Left colon (tissue), 2 donors: ENCODE measurements around the gene PXMP2. TPM values are rescaled to one million over a fixed set of nuclear protein-coding genes. Genes with fewer than 3 reads are reported as not detected.
"Not testable (repeated sequence)": the region's sequence is repeated elsewhere in the genome, so short reads cannot be mapped to it uniquely, and the experiment has no call there.

Experiments used
- ATAC-seq: fragments of 200-7000 bp; cut with Tn5 transposase; one replicate; pipeline ENCODE4 v1.9.1; 2020; ENCODE audit warnings: mild to moderate bottlenecking, moderate library complexity
- DNase-seq, 2 donors: peaks; one replicate each; pipeline ENCODE4 v3.0.0-alpha.2; 2020
- intact Hi-C, 2 donors: fragments of 100-400 bp; cut with DNase I in 1 of 2; cut with micrococcal nuclease in 1 of 2; formaldehyde crosslinking; loops; one replicate each; pipeline versions ENCODE4 v1.11.2 to v1.14.0; 2022; cut with DNase I, micrococcal nuclease
- total RNA-seq, 2 donors: library from RNA; stranded (reverse); fragmentation: NEBNext Ultra II Directional; extraction: Animal tissue kit (Norgen Biotek cat#: 25700); gene quantifications; one replicate each; pipeline ENCODE4 v1.2.1, GENCODE V29; 2021
- donor health status: DM: no; HTN: no; CAD: no.
- donor health status: DM: yes; HTN: yes; CAD: no.

Gene PXMP2
- total RNA-seq, 2 donors from 2014 or later, result 93.1 to 112 TPM

DNA sequence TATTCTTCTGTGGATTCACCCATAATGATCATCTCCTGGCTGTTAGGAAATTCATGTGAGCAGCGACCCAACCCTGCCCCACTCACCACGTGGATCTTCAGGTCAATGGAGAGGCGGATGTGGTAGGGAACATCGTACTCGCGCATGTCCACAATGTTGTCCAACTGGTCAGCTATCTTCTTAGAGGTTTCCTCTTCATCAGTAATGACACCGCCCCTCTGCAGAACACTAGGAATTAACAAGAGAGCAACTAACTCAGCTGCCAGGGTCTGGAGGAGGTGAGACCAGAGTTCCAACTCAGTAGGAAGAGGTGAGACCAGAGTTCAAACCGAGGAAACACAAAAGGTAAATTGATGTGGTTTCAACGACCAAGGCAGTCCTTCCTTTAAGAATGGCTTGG is 9.9 kb upstream of the PXMP2 start:
- DNase-seq, result no peak
- intact Hi-C loops, result no loop called here
- no peak for ATAC-seq

DNA sequence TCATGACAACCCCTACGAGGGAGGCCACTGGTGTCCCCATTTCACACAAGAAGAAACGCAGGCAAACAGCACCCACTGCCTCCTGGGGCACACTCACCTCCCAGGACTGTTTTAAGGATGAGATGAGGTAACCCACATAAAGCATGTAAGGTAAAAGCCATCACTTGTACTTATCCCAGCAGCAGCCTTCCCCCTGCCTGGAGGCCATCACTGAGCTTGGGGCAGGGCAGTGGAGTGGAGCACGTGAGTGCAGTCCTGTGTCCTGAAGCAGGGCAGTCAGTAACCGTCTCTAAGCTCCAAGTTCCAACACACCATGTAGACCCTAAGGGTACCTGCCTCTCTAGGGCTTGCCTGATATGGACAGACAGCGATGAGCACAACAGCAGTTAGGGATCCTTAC is 2.0 kb upstream of the PXMP2 start:
- ATAC-seq (no peak), DNase-seq (no peak)
- intact Hi-C loops, result no loop called here

DNA sequence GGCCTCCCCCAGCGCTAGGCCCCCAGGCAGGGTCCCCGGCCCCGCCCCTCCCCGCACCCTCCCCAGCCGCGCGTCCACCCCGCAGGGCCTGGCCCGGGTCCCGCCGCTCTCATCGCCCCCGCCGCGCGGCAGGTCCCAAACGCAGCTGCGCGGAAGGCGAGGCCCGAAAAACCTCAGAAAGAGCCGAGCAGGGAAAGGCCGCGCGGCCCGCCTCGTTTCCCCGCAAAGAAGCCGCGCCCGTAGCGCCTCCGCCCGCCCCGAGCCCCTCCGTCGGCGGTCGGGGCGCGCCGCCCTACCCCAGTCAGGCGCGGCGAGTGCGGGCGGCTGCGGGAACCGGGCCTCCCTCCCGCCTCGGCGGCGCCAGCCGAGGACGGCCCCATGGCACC is 569 bp upstream of the PXMP2 start:
- intact Hi-C loops, result no loop called here
- DNase-seq, result no peak
- no peak for ATAC-seq

DNA sequence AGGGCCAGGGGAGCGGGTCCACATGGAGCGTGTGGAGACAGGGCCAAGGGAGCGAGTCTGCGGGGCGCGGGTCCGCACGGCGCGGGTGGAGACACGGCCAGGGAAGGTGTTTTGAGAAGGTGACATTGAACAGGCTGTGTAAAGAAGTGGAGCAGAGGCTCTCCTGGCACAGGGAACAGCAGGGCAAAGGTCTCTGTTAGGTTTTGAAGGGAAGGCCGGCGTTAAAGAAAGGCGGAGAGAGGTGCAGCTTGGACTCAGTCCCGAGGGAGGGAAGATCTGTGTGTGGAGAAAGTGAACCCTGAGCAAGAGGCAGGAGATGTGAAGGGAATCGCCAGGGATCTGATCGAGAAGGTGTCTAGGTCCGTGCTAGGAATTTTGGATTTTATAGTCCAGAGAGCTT is 1.8 kb downstream of the PXMP2 start:
- peak; percentile 76 for ATAC-seq
- intact Hi-C loops, result no loop called here
- DNase-seq, result peak; percentile 63 to 71

DNA sequence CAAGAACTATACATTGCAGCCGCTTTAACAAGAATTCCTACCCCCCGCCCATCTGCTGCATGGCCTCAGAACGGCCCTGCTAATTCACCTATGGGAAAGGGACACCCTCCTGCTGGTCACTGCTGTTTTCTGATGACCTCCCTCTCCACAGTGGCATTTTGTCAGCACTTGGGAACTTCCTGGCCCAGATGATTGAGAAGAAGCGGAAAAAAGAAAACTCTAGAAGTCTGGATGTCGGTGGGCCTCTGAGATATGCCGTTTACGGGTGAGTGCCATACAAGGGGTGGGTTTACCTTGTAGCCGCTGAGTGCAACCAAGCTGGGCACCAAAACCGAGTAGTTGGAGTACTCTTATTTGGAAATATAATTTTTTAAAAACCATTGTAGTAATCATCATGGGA is 2.7 kb downstream of the PXMP2 start:
- DNase-seq (no peak), ATAC-seq (no peak)
- intact Hi-C loops, result no loop called here

DNA sequence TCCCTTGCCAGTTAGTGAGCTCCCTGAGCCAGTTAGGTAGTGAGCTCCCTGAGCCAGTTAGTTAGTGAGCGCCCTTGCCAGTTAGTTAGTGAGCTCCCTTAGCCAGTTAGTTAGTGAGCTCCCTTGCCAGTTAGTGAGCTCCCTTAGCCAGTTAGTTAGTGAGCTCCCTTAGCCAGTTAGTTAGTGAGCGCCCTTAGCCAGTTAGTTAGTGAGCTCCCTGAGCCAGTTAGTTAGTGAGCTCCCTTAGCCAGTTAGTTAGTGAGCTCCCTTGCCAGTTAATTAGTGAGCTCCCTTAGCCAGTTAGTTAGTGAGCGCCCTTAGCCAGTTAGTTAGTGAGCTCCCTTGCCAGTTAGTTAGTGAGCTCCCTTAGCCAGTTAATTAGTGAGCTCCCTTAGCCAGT is 4.6 kb downstream of the PXMP2 start:
- ATAC-seq, DNase-seq, intact Hi-C loops: not testable (repeated sequence)

DNA sequence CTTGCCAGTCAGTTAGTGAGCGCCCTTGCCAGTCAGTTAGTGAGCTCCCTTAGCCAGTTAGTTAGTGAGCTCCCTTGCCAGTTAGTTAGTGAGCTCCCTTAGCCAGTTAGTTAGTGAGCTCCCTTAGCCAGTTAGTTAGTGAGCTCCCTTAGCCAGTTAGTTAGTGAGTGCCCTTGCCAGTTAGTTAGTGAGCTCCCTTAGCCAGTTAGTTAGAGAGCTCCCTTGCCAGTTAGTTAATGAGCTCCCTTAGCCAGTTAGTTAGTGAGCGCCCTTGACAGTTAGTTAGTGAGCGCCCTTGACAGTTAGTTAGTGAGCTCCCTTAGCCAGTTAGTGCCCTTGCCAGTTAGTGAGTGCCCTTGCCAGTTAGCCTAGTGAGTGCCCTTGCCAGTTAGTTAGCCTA is 7.5 kb downstream of the PXMP2 start:
- intact Hi-C loops, DNase-seq, ATAC-seq: not testable (repeated sequence)

DNA sequence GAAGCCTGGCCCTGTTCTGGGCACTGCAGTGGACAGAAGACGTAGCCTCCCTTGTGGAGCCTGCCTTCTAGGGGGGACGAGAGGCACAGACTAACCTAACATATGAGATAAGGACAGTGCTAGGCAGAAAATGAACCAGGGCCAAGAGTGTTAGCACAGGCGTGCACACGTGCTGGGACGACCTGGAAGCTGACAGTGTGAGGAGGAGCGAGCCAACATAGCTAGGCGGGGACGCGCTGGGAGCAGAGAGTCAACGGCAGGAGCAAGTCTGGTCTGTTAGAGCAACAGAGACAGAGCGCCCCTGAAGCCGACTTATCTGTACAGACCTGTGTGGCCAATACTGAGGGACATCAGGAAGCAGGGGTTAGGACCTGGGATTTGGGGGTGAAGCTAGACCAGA is 8.0 kb downstream of the PXMP2 start:
- DNase-seq (no peak), ATAC-seq (peak; percentile 15)
- intact Hi-C loops, result no loop called here

DNA sequence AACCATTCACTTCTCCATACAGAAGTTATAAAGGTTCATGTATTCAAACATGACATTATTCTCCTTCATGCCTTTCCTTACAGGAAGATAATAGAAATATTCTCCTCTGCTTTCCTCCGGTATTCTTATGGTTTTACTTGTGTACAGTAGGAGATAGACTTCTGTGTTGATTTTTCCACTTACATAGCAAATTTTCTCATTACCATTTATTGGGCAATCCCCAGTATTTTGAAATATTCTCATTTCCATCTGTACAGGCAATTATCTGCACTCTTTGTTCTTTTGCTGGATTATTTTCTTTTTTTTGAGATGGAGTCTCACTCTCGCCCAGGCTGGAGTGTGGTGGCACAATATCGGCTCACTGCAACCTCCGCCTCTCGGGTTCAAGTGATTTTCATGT is 11.0 kb downstream of the PXMP2 start:
- intact Hi-C loops, result no loop called here
- ATAC-seq, result no peak
- DNase-seq, result no peak

DNA sequence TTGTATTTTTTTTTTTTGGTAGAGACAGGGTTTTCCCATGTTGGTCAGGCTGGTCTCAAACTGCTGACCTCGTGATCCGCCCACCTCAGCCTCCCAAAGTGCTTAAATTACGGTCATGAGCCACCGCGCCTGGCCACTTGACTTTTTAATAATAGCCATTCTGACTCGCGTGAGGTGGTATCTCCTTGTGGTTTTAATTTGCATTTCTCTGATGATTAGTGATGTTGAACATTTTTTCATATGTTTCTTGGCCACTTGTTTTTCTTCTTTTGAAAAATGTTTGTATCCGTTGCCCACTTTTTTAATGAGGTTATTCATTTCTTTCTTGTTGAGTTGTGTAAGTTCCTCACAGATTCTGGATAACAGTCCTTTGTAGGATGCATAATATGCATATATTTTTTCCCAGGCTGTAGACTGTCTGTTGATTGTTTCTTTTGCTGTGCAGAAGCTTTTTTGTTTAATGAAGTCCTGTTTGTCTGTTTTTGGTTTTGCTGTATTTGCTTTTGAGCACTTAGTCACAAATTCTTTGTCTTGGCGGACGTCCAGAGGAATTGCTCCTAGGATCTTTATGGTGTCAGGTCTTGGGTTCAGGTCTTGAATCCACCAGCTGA is 12.9 kb downstream of the PXMP2 start:
- intact Hi-C loops, result no loop called here
- DNase-seq, result no peak
- ATAC-seq, result no peak

DNA sequence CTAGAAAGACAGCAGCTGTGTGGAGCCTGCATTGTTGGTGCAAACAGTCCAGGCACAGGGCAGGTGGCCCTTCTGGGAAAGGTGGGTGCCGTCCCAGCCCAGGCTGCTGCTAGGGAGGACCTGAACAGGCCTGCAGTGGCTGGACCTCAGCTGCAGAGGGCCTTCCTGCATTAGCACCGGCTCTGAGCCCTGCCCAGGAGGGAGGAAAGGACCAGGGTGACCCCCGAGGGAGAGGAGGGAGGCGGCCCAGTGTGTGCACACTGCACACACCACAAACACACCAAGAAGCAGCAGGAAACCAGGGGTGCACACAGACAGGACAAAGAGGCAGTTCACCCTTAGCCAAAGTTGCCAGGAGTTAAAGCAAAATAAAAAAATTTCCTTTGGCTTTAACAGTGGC is 15.3 kb downstream of the PXMP2 start:
- intact Hi-C loops, result no loop called here
- DNase-seq (no peak), ATAC-seq (no peak)

DNA sequence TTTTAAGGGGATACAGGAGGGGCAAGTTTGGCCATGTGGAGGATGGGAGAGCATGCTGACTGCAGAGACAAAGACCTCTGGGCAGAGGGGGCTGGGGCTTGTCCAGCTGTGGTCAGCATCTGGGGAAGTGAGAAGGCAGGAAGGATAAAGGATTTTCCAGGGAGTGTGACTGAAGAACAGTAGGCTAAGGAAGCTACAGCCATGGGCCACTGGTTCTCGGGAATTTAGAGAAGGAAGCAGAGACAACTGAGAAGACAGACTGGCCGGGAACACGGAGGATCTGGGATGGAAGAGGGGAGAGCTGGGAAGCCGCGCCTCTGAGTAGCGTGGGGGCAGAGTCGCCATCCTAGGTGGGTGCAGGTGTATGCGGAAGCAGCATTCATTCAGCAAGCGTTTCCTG is 16.3 kb downstream of the PXMP2 start:
- ATAC-seq (no peak), DNase-seq (no peak)
- intact Hi-C loops, result no loop called here

DNA sequence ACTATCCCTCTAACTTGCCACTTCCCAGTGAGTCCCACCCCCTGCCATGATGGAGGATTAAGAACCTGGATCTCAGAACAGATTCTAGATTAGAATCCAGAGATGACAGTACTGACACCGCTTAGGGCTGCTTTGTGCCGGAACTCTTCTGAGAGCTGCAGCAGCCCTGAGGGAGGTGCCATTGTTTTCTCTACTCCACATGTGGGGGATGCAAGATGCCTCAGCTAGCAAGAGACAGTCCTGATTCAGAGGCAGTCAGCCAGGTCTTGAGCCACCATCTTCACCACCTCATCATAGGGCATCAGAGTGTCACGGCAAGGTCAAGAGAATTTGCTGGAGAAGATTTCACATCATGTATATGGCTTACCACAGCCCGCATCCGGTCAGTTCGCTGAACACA is 19.9 kb downstream of the PXMP2 start:
- intact Hi-C loops, result no loop called here
- no peak for ATAC-seq
- DNase-seq, result no peak

DNA sequence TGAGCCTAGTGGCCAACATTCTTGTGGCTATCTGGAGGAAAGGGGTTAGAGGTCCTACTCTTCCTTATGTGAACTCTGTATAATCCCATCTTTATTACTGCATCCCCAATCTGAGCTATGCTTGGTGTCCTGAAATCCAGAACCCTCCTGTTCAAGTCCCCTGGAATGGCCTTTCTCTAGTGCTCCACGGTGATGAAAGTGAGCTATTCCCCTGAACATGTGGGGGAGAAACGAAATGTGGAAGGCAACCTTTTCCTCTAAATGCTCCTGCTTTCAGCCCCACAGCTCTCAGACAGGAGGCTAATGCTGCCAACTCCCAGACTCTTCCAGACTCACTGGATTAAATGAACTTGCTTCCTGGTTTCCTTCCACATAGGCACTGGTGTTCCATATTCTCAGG is 20.8 kb downstream of the PXMP2 start:
- DNase-seq, result no peak
- ATAC-seq, result no peak
- intact Hi-C loops, result no loop called here

DNA sequence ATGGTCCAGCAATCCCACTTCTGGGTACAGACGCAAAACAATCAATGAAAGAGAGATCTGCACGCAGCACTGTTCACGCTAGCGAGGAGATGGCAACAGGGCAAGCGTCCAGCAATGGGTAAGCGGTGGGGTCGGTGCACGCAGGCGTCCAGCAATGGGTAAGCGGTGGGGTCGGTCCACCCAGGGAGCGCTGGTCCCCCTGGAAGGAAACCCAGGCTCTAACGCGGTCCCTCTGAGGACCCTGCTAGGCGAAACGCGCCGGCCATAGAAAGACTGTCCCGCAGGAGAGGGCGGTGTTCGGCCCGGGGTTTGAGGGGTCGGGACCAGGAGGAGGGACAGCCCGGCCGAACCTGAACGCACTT is 22.6 kb downstream of the PXMP2 start:
- ATAC-seq, result peak; percentile 37
- no peak for DNase-seq
- intact Hi-C loops, result no loop called here

DNA sequence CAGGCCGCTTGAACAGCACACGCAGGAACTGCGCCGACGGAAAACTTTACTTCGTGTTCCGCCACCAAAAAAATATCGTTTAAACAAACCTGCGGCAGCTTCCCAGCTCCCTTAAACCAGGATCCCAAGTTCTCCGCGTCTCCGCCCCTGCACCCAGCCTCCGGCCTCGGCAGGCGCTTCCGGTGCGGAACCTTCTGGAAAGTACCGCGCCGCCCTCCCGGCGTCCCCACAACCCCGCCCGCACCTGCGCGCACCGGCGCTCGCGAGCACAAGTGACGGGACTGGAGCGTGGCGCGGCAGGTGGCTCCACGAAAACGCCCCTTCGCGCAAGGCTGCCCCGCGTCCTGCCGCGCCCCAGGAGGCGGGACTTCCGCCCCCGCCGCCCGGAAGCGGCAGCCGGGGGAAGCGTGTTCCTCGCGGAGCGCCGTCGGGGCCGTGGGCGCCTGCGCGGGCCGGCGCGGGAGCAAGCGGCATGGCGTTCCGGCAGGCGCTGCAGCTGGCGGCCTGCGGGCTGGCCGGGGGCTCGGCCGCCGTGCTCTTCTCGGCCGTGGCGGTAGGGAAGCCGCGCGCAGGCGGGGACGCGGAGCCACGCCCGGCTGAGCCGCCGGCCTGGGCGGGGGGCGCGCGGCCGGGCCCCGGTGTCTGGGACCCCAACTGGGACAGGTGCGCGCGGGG is 23.2 kb downstream of the PXMP2 start, which contains the start of gene PGAM5:
PGAM5 (plus strand) TSS at position 438 of the 675 bp plus-strand sequence; CDS start at position 473, 35 bp downstream.
- ATAC-seq, result peak; percentile 92
- intact Hi-C loops, result no loop called here
- peak; percentile 88 to 92 for DNase-seq

DNA sequence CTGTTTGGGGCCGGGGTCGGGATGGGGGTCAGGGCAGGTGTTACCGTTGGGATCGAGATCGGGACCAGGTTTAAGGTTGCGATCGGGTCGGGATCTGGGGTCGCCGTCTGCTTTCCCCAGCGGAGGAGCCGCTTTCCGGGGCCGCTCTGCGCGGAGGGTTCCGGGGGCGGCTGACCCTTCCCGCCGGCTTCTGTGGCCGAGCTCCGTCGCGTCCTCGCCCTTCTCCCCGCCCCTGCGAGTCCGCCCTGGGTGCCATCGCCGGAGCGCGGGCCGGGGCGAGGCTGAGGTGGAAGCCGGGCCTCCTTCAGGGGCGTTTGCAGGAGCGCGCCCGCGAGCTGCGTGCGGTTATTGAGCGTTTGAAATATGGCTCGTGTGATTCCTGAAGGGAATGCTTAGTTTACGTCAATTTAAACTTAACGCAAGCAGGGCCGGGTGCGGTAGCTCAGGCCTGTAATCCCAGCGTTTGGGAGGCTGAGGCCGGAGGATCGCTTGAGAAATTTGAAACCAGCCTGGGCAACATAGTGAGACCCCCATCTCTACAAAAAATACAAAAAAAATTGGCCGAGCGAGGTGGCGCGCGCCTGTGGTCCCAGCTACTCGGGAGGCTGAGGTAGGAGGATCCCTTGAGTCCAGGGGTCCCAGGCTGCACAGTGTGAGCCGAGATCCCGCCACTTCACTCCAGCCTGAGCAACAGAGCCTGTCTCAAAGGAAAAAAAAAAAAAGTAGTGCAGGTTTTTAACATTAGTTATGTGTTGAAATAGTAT is 23.9 kb downstream of the PXMP2 start:
- ATAC-seq (peak; percentile 27), DNase-seq (peak in 1 of 2 donors; percentile 46)
- intact Hi-C loops, result no loop called here

DNA sequence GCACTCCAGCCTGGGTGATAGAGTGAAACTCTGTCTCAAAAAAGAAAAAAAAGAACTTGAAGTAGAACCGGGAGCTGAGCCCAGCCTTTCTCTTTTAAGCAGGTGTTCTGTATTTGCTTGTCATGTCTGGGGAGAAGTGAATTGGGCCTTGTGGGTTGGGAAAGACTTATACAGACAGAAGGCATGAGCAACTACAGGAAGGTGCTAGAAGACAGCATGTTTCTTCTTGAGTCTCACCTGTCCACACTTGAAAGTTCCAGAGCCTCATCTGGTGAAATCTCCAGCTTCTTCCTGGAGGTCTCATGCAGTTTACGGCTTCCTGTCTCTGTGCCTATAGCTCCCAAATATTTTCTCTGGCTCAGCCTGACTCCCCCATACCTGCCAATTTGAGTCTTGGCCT is 25.7 kb downstream of the PXMP2 start:
- ATAC-seq, result no peak
- intact Hi-C loops, result no loop called here
- DNase-seq, result no peak

DNA sequence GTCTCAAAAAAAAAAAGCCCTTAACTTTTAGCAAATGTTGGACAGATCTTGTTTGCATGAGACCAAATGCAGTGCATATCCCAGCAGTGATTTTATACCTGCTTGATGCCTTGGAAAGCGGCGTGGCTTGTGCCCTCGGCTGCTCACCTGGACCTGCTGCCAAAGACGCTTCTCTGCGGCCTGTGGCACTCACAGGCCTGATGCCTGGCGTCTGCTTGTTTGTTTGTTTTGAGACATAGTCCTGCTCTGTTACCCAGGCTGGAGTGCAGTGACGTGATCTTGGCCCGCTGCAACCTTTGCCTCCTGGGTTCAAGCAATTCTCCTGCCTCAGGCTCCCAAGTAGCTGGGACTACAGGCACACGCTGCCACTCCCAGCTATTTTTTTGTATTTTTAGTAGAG is 28.5 kb downstream of the PXMP2 start:
- DNase-seq (no peak), ATAC-seq (no peak)
- intact Hi-C loops, result no loop called here

DNA sequence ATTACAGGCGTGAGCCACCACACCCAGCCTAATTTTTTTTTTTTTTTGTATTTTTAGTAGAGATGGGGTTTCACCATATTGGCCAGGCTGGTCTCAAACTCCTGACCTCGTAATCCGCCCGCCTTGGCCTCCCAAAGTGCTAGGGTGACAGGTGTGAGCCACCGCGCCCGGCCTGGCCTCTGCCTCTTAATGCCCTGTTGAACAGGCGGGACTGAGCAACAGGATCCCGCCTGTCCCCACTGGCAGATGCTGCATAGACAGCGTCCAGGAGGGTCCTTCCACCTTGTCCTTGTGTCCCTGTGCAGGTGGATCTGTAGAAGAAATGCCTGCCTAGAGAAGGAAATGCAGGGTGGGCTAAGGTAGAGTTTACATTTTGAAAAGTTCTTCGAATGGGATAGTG is 29.0 kb downstream of the PXMP2 start:
- DNase-seq (no peak), ATAC-seq (no peak)
- intact Hi-C loops, result no loop called here
